NCI-H2107 treated with DMSO at 0.1 percent for 48 hours (cell line): ENCODE results near the gene NLRP7.
"Not testable (repeated sequence)": the region's sequence is repeated elsewhere in the genome, so short reads cannot be mapped to it uniquely, and the experiment has no call there.

Experiments
- DNase-seq: peaks from one replicate; lab custom pipeline; 2025; ENCODE audit not compliant: unreplicated experiment; lab: John Stamatoyannopoulos, UW

Gene NLRP7

DNA sequence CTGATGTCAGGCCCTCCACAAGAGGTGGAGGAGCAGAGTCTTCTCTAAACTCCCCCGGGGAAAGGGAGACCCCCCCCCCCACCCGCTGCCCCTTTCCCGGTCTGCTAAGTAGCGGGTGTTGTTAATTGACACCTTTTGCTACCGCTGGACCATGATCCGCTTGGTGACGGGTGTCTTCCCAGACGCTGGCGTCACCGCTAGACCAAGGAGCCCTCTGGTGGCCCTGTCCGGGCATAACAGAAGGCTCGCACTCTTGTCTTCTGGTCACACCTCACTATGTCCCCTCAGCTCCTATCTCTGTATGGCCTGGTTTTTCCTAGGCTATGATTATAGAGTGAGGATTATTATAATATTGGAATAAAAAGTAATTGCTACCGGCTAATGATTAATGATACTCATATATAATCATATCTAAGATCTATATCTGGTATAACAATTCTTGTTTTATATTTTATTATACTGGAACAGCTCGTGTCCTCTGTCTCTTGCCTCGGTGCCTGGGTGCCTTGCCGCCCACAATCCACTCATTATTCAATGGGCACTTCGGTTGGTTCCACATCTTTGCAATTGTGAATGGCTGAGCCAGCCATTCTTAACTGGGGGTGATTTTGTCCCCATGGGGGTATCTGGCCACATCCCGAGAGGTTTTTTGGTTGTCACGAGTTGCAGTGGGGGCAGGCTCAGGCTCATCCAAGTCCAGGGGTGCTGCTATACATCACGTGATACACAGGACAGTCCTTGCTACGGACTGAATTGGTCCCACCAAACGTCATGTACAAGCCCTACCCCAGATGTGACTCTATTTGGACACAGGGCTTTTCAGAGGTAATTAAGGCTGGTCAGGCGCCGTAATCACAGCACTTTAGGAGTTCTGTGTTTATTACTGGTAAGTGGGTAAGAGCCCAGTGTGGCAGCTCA, 27.4 kb downstream of the NLRP7 start:
- DNase-seq: not testable (repeated sequence)

DNA sequence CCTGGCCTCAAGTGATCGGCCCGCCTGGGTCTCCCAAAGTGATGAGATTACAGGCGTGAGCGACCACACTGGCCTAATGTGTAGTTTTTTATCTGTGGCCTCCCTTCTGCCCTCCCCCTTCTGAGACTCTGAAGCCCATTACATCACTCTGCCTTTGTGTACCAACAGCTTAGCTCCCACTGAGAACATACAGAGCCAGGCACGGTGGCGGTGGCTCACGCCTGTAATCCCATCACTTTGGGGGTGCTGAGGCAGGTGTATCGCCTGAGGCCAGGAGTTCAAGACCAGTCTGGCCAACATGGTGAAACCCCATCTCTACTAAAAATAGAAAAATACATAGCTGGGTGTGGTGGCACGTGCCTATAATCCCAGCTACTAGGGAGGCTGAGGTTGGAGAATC, 28.8 kb downstream of the NLRP7 start:
- DNase-seq: no peak

DNA sequence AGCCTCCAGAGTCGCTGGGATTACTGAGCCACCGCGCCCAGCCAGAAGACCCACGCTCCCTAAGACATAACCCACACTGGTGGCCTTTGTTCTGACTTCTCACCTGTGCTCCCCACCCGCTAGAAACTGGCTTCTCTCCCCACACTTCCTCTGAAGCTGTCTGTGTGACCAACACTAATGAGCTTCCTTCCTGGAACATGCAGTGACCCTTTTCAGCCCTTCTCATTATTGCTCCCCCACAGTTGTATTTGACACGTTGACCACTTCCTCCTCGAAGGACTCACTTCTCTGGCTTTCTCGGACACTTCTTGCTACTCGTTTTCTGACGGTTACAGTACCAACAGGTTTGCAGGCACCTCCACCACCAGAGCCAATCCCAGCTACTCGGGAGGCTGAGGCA, 30.5 kb downstream of the NLRP7 start:
- no peak for DNase-seq

DNA sequence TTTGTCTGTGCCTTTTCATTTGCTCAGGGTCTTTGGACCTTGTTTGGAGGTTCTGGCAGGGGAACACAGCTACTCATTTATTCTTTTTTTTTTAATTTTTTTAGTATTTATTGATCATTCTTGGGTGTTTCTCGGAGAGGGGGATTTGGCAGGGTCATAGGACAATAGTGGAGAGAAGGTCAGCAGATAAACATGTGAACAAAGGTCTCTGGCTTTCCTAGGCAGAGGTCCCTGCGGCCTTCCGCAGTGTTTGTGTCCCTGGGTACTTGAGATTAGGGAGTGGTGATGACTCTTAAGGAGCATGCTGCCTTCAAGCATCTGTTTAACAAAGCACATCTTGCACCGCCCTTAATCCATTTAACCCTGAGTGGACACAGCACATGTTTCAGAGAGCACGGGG, 39.4 kb downstream of the NLRP7 start:
- not testable (repeated sequence) for DNase-seq

DNA sequence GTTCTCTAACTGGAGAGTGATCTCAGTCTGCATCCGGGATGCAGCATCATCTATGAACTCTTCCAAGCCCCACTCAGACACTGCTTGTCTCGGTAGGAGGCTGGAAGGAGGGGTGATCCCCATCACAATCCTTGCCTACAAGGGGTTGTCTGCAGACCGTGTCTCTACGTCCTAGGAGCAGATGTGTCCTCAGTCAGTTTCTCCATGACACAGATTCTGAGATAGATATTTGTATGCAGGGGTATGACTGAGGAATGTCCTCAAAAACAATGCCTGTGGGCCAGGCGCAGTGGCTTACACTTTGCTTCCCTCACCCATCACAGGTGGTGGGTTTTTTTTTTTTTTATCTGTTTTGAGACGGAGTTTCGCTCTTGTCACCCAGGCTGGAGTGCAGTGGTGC, 40.5 kb downstream of the NLRP7 start:
- DNase-seq: no peak

DNA sequence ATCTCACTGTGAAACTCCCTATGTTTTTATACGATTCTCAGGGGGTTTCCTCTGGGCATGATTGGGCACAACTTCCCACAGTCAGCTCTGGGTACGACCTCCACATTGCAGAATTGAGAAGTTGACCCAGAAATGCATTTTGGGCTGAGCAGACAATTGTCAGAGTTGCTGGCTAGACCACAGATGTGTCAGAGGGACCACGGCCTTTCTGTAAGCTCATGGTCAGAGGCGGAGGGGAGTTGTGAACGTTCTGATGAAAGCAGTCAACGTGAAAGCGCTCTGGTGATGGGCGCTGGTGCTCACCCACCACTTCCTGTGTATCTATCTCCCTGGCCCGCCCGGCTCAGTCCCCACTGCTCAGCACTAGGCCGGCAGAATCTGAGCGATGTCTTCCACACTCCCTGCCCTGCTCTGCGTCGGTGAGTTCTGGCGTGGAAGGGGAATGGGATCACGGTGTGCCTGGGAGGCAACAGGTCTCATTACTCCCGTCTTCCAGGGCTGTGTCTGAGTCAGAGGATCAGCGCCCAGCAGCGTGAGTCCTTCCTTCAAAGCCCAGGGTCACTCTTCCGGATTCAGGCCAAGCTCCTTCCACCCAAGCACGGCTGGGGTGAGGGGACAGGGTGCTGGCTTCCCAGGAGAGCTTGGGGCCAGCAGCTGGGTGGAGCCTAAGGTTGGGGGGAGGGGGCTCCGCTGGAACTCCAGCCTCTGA, 41.4 kb downstream of the NLRP7 start, which contains the start of gene NCR1:
Gene NCR1 (plus strand): TSS at position 346 of the 709 bp plus-strand sequence. CDS start 40 bp downstream, at position 386.
- no peak for DNase-seq

DNA sequence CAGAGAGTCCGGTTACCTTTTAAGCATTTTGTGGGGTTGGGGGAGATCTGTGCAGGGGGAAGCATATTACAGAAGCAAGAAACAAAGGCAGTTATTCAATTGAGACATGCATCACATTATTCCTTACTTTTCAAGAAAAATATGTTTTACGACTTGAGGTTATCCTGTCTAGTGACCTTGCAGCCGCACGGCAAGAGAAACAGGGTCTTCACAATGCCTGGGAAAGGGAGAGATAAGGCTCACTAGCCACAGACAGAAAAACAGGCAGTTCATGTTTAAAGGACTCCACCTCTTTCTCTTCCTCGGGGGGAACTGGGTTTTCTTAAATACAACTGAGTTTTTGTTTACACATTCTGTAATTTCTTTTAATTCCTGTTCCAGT, 41.9 kb downstream of the NLRP7 start:
- no peak for DNase-seq

DNA sequence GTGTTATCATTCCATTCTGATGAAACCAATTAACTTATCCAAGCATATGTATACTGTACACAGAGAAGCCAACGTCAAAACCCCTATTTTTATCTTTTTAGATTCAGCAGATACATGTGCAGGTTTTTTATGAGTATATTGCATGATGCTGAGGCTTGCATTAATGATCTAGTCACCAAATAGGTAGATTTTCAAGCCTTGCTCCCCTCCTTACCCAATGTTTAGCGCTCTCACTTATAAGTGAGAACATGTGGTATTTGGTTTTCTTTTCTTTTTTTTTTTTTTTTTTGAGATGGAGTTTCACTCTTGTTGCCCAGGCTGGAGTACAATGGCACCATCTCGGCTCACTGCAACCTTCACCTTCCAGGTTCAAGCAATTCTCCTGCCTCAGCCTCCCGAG, 43.1 kb downstream of the NLRP7 start:
- DNase-seq: not testable (repeated sequence)

DNA sequence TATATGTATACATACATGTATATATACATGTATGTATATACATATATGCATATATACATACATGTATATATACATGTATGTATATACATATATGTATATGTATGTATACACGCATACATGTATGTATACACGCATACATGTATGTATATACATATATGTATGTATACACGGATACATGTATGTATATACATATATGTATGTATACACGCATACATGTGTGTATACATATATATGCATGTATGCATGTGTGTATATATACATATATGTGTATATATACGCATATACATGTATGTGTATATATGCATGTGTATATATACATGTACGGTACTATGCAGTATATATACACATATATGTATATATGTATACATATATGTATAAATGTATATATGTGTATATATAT, 44.0 kb downstream of the NLRP7 start:
- no peak for DNase-seq

DNA sequence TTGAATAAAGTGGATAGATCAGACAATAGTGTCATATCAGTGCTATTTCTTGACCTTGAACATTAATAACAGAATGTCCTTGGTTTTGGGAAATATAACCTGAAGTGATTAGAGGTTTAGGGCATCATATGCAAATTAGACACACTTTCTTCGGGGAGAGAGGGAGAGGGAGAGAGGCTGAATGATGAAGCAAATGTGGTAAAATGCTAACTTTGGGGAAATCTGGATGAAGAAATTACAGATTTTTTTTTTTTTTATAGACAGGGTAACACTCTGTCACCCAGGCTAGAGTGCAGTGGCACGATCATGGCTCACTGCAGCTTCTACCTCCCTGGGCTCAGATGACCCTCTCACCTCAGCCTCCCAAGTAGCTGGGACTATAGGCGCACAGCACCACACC, 45.3 kb downstream of the NLRP7 start:
- DNase-seq: no peak

DNA sequence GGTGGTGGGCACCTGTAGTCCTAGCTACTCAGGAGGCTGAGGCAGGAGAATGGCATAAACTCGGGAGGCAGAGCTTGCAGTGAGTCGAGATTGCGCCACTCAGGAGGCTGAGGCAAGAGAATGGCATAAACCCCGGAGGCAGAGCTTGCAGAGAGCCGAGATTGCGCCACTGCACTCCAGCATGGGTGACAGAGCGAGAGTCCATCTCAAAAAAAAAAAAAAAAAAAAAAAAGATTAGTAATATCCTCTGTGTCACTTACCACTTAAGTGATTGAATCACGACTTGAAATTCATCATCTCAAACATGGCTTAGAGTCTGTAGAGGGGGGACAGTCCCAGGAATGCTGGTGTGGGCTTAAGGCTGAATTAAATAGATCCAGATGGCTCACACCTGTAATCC, 46.2 kb downstream of the NLRP7 start:
- not testable (repeated sequence) for DNase-seq

DNA sequence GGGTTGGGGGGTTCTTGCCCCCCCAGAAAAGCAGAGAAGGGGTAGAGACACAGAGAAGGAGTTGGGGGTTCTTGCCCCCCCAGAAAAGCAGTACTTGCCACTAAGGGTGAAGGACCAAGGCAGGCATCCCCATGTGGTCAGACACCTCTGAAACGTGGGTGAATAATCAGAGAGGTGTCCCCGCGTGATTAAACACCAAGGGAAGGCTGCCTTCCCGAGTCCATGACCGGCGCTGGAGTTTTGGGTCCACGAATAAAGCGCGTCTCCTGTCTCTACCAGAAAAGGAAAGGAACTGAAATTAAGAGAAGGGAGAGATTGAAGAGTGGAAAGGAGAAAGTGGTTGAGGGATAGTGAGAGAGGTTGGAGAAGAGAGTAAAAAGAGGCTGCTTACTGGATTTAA, 47.7 kb downstream of the NLRP7 start:
- DNase-seq: not testable (repeated sequence)

DNA sequence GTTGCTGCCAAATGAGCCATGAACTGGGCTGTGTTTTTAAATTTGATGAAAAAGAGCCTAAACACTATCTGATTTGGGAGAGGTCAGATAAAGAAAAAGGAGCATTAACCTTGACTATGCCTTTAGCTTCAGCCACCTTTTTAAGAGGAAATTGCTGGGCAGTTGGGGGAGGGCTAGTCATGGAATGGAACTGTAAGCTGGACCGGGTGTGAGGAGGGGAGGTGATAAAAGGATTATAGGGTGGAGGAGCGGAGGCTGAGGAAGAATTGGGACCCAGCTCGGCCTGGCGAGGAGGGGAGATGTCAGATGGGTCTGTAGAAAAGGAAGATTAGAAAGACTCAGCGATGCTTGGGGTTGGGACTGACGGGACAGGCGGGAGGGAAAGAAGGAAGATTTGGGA, 48.6 kb downstream of the NLRP7 start:
- not testable (repeated sequence) for DNase-seq

DNA sequence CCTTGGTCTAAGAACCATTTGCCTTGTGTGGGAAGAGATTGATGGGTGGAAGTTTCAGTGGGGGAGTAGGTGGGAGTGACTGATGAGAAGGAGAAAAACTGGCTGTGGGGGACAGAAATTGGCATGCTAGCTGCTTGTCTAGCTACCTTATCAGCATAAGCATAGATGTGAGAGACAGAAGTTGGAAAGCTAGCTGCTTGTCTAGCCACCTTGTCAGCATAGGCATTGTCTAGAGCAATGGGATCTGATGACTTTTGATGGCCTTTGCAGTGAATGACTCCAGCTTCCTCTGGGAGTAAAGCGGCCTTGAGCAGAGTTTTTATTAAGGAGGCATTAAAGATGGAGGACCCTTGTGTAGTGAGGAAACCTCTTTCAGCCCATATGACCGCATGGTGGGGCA, 51.3 kb downstream of the NLRP7 start:
- DNase-seq: no peak

DNA sequence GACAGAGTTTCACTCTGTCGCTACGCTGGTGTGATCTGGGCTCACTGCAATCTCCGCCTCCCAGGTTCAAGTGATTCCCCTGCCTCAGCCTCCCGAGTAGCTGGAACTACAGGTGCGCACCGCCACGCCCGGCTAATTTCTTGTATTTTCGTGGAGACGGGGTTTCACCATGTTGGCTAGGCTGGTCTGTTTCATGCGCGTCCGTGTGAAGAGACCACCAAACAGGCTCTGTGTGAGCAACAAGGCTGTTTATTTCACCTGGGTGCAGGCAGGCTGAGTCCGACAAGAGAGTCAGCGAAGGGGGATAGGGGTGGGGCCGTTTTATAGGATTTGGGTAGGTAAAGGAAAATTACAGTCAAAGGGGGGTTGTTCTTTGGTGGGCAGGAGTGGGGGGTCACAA, 53.2 kb downstream of the NLRP7 start:
- not testable (repeated sequence) for DNase-seq

DNA sequence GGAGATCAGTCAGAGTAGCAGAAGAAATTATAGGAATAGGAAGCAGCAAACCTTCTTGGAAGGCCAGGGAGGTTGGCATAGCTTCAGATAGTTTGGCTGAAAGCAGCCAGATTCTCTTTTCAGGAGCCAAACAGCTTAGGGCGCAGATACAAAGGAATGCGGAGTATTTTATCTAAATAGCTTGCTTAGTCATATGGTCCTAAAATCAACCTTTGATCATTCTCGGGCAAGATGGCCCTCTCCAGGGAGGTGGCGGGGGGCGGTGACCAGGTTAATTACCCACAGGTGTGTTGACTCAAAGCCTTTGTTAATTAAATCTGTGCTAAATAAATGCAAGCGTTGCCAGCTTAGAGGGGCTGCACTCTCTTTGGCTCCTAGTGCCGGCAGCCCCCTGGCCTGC, 53.9 kb downstream of the NLRP7 start:
- no peak for DNase-seq

DNA sequence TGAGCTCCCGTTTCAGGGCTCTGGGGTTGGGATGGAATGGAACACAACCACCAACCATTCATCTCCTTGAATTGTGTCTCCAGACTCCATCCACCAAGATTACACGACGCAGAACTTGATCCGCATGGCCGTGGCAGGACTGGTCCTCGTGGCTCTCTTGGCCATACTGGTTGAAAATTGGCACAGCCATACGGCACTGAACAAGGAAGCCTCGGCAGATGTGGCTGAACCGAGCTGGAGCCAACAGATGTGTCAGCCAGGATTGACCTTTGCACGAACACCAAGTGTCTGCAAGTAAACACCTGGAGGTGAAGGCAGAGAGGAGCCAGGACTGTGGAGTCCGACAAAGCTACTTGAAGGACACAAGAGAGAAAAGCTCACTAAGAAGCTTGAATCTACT, 57.8 kb downstream of the NLRP7 start:
- no peak for DNase-seq

DNA sequence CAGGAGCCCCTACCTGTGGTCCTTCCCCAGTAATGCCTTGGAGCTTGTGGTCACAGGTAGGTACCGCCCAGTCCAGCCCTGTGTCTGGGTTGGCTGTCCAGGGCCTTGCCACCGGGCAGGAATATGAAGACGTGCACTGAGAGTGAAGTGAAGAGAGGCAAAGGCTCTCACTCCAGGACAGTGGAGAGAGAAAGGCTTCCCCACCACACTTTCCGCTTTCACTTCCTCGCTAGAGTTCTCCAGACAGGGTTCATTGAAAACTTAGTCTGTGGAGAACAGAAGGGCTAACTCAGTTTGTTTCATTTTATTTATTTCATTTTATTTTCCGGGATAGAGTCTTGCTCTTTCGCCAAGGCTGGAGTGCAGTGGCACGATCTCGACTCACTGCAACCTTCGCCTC, 59.1 kb downstream of the NLRP7 start:
- no peak for DNase-seq

DNA sequence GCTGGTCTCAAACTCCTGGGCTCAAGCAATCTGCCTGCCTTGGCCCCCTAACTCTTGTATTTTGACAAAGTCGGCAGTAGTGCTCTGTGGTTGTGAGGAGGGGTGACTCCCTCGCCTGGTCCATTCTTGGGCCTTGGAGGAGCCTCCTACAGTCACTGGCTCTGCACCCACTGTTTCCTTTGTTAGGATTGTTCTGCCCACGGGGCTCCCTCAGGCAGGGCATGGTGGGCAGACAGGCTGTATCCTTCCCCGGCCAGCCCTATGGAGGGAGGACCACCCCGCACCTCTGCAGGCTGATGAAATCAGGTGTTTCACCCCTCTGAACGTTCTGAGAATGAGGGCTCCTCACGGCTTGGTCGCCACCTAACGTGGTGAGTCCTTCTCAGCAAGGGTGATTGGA, 64.1 kb downstream of the NLRP7 start:
- no peak for DNase-seq

DNA sequence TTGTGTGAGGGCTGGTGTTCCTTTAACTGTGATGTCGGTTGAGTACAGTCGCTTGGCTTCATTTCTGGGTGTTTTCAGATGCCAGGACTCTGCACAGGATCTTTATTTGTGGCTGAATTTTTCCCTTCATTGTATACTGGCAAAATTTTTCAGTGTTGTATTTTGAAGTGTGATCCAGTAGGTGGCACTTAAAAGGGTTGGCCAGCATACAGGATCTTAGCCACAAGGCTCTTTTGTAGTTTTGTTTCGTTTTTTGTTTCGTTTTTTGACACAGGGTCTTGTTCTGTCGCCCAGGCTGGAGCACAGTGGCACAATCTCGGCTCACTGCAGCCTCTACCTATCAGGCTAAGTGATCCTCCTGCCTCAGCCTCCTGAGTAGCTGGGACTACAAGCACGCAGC, 64.6 kb downstream of the NLRP7 start:
- no peak for DNase-seq

DNA sequence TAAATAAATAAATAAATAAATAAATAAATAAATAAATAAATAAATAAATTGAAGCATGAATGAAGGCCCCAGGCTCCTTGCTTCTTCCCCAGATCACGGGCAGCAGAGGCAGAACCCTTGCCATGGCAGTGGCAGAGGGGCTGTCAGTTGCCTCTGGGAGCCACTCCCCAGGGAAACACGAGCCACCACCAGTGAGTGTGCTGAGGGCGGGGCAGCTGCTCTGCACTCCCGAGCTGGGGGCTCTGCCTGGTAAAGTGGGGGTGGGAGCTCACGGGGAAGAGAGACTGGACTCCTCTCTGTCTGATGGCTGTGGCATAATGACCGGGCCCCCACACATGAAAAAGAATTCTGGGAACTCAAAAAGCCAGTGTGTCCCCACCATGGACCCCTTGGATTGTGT, 65.4 kb downstream of the NLRP7 start:
- DNase-seq: no peak

DNA sequence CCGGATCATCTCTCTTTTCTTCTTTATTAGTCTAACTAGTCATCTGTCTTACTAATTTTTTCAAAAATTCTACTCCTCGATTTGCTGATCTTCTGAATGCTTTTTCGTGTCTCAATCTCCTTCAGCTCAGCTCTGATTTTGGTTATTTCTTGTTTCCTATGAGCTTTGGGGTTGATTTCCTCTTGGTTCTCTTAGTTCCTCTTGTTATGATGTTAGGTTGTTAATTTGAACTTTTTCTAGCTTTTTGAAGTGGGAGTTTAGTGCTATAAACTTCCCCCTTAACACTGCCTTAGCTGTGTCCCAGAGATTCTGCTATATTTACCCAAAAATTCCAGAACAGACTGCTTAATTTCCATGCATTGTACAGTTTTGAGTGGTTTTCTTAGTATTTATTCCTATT, 69.9 kb downstream of the NLRP7 start:
- DNase-seq: no peak
